Aorta (tissue), 5 donors: ENCODE data around the gene SYT9. TPM values are rescaled to one million over a fixed set of nuclear protein-coding genes. Genes with fewer than 3 reads are reported as not detected.

Experiments
- ATAC-seq: fragments of 200-7000 bp; cut with Tn5 transposase; one replicate; pipeline ENCODE4 v1.9.1; 2022; ENCODE audit warnings: moderate library complexity; ENCODE audit not compliant: low FRiP score
- DNase-seq, 2 donors: peaks; one replicate each; pipeline ENCODE4 v3.0.0-alpha.2; 2020
- H3K27ac ChIP-seq, 2 donors: one replicate each; pipeline ENCODE4 v1.5.1; 2013; ENCODE audit warnings: low read length in 2 of 2, mild to moderate bottlenecking in 2 of 2, moderate library complexity in 2 of 2, control low read depth in 1 of 2, inconsistent platforms in 1 of 2, low read depth in 1 of 2
- H3K27me3 ChIP-seq, 2 donors: one replicate each; pipeline ENCODE4 v1.6.1; 2013; ENCODE audit warnings: control low read depth in 1 of 2, low read length in 1 of 2, mild to moderate bottlenecking in 1 of 2, moderate library complexity in 1 of 2; ENCODE audit not compliant: insufficient read depth in 2 of 2, control insufficient read depth in 1 of 2
- H3K36me3 ChIP-seq, 2 donors: one replicate each; pipeline ENCODE4 v1.6.1; 2013; ENCODE audit warnings: control low read depth in 1 of 2, low read length in 1 of 2, mild to moderate bottlenecking in 1 of 2; ENCODE audit not compliant: insufficient read depth in 2 of 2, control insufficient read depth in 1 of 2
- H3K4me1 ChIP-seq, 2 donors: one replicate each; pipeline ENCODE4 v1.6.1; 2013; ENCODE audit warnings: low read length in 2 of 2, control low read depth in 1 of 2, mild to moderate bottlenecking in 1 of 2, moderate library complexity in 1 of 2; ENCODE audit not compliant: insufficient read depth in 2 of 2, control insufficient read depth in 1 of 2
- H3K4me3 ChIP-seq, 2 donors: one replicate each; pipeline ENCODE4 v1.5.1; 2013; ENCODE audit warnings: low read length in 2 of 2, control low read depth in 1 of 2, mild to moderate bottlenecking in 1 of 2
- H3K9me3 ChIP-seq: one replicate; pipeline ENCODE4 v1.6.1; 2013; ENCODE audit warnings: mild to moderate bottlenecking, low read length; ENCODE audit not compliant: control insufficient read depth
- WGBS, 2 donors: extraction: QIAGEN DNeasy Blood & Tissue Kit; methylation state at CpG; one replicate each; pipeline ENCODE4 v1.1.7; 2013; 5-methylcytosine and 5-hydroxymethylcytosine counted together
- intact Hi-C, 2 donors: fragments of 100-400 bp; cut with DNase I; formaldehyde crosslinking; loops; one replicate each; pipeline versions ENCODE4 v1.14.2 to v1.15.0; 2022
- polyA plus RNA-seq, 2 donors: library from polyadenylated mRNA; stranded (reverse); fragments of 200-250 nt; gene quantifications; one replicate each; pipeline ENCODE4 v1.2.3, GENCODE V29; 2013
- total RNA-seq, 2 donors: library from RNA; stranded (reverse); fragmentation: NEBNext Ultra II Directional; extraction: Animal tissue kit (Norgen Biotek cat#: 25700); gene quantifications; one replicate each; pipeline ENCODE4 v1.2.1, GENCODE V29; 2021
- donor health status: healthy with polysubstance abuse.
- donor health status: Bipolar disorder and iron deficiency.
- donor health status: DM: no; HTN: no; CAD: no.
- donor health status: DM: no; HTN: no; CAD: no.
- donor health status: DM: yes; HTN: yes; CAD: no.

SYT9 gene
- total and polyA plus RNA-seq, 4 donors: 0.08 to 0.38 (median 0.22) TPM

DNA sequence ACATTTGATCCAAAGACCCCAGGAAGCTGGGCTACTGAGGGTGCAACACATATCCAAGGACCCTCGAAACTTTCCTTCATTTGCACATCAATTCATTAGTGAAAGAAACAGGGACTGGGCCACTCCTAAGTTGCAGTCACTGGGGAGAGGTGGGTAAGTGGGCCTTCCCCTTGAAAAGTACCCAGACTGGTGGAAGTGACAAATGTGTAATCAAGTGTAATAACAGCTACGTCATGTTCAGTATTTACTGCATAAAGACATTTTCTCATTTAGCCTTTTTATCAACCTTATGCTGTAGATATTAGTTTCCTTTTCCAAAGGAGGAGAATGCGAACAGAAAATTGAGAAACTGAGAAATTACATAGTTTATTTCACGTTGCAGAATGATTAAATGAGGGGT is 131.7 kb downstream of the SYT9 start:
- no peak overlapping the region for H3K4me3 ChIP-seq
- intact Hi-C loops: no loop called here
- H3K27ac ChIP-seq: no peak overlapping the region
- no peaks in the 10 kb centered on the region for H3K9me3 ChIP-seq
- 59 to 71% methylated on average over 4 of the region's 4 CpGs for WGBS, 2 donors
- H3K36me3 ChIP-seq: no peaks in the 10 kb centered on the region
- no peaks in the 10 kb centered on the region for H3K27me3 ChIP-seq
- no peaks in the 10 kb centered on the region for H3K4me1 ChIP-seq
- DNase-seq (no peak), ATAC-seq (no peak)

DNA sequence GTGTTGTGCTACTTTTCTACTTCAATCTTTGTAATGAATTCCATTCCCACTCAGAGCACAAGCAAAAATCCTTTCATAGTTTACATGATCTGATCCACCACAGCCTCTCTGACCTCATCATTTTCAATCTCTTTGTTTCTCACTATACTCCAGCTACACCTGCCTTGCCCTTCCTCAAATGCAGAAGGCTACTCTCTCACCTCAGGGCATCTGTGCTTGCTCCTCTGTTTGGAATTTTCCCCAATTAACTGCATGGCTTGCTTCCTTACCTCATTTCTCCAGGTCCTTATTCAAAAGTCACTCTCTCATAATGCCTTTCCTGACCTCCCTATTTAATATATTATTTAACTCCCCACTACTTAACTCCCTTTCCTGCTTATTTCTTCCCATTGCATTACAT is 133.0 kb downstream of the SYT9 start:
- Histone ChIP-seq H3K27me3 (no peaks in the 10 kb centered on the region), H3K27ac (no peak overlapping the region), H3K4me1 (no peaks in the 10 kb centered on the region), H3K36me3 (no peaks in the 10 kb centered on the region), H3K4me3 (no peak overlapping the region), H3K9me3 (no peaks in the 10 kb centered on the region)
- DNase-seq (no peak), ATAC-seq (no peak)
- intact Hi-C loops: no loop called here

DNA sequence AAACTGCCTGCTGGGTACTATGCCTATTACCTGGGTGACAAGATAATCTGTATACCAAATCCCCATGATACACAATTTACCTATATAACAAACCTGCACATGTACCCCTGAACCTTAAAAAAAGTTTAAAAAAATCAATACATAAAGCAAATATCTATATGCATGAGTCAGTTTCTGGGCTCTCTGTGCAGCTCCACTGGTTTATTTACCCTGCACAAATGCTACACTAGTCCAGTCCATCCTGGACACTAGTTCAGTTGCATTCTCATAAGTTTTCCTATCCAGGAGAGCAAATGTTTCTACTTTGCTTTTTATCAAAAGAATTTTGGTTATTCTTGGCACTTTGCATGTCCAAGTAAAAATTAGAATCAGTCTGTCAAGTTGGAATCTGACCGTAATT is 133.8 kb downstream of the SYT9 start:
- Histone ChIP-seq H3K4me3 (no peak overlapping the region), H3K9me3 (no peaks in the 10 kb centered on the region), H3K36me3 (no peaks in the 10 kb centered on the region), H3K27ac (no peak overlapping the region), H3K27me3 (no peaks in the 10 kb centered on the region), H3K4me1 (no peaks in the 10 kb centered on the region)
- ATAC-seq (no peak), DNase-seq (no peak)
- intact Hi-C loops: no loop called here
- 2 to 10% methylated on average over 1 of the region's 1 CpG for WGBS, 2 donors

DNA sequence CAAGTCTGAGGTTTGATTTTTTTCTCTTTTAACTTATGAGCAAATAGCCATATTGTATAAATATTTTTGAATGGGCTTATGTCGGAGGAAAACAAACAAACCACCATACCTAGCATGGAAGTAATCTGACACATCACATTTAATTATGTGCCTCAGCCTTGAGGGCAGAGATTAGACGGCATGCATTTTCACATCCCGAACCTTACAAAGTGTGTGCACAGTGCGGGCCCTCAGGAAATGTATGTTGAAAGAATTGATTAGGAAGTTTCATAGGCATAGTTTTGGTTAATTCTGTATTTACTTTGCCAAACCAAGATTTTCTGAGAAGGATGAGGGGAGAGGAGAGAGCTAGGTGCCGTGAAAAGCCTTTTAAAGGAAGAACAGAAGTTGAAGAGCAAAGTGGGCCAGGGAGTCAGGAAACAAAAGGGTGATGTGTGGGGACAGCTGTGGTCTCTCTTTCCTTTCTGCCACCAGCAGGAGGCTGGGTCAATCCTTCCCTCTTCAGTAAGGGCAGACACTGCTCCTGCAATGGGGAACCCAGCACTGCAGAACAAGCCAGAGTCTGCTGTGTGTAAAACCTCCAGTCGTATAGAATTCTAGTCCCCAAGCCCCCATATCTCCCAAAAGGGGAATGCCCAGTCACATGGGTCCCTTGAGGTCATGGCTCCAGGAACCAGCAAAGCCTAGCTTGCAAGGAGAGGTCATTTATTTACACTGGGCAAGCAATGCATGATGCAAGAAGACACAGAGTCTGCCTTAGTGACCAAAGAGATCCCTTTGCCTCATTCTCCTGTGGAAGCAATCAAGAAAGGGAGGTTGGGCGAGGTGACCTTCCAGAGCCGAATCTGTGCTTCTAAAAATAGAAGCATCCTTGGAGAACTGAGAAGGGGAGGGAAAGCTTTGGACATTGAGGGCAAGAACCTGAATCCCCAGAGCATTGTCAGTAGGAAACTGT is 162.5 kb downstream of the SYT9 start:
- WGBS, 2 donors: 49 to 51% methylated on average over 8 of the region's 8 CpGs
- no peak for ATAC-seq
- no peaks in the 10 kb centered on the region for H3K4me1 ChIP-seq
- no peak for DNase-seq
- intact Hi-C loops: no loop called here
- H3K36me3 ChIP-seq: no peaks in the 10 kb centered on the region
- H3K27me3 ChIP-seq: peaks cover 0 to 2% of the 10 kb centered on the region in 2 donors
- H3K27ac ChIP-seq: no peak overlapping the region
- H3K4me3 ChIP-seq: no peak overlapping the region
- peaks cover 7% of the 10 kb centered on the region for H3K9me3 ChIP-seq

DNA sequence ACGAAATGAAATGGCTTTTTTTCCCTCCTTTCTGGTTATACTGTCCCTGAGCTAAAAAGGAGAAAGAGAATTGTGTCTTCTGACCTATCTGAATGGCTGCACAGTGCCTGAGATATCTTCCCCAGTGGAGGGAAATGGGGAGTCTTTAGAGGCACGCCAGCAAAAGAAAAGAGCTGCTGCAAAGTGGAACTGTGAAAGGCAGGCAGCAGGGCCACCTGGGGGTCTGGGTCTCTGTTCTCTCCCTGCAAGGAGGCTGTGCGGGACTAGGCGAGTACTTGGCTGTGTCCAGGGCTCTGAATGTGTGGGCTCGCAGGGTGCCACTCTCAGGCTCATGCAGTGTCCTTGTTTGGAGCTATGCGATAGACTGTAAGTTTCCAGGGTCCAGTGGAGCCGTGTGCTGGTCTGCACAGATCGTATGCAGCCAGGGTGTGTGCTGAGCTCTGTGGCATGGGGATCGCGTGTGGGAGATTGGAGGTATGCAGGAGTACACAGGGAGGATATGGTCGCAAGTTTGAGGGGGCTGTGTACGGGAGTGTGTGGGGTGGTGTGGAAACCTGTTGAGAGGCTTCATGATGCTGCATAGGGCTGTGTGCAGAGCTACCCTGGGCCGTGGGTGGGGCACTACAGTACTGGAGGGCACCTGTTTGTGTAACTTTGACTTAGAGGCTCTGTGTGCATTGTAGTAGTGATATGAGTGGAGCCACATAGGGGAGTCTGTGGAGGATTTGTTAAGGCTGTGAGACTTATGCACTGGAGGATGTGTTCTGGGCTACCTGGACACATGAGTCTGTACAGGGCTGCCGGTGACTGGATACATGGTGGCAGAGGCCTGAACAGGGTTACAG is 163.5 kb downstream of the SYT9 start:
- ATAC-seq (peak; percentile 23), DNase-seq (no peak)
- no peaks in the 10 kb centered on the region for H3K36me3 ChIP-seq
- H3K27ac ChIP-seq: no peak overlapping the region
- no peaks in the 10 kb centered on the region for H3K4me1 ChIP-seq
- intact Hi-C loops: no loop called here
- H3K27me3 ChIP-seq: peaks cover 0 to 2% of the 10 kb centered on the region in 2 donors
- 81 to 85% methylated on average over 14 of the region's 14 CpGs for WGBS, 2 donors
- no peak overlapping the region for H3K4me3 ChIP-seq
- peaks cover 7% of the 10 kb centered on the region for H3K9me3 ChIP-seq

DNA sequence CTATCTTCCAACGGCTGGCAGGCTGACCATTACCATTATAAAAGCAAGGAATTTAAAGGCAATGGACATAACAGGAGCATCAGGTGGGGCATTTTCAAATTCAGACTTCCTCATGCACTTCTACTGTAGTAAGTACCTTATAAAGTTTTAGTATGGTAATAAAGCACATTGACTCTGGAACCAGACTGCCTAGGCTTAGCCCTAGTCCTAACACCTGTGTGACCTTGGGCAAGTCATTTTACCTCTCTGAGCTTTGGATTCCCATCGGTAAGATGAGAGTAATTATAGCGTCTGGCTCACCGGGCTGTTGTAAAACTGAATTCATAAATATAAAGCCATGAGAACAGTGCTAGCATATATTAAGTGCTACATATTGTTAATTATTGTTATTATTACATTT is 164.4 kb downstream of the SYT9 start:
- WGBS, 2 donors: 31 to 61% methylated on average over 4 of the region's 4 CpGs
- H3K27me3 ChIP-seq: peaks cover 0 to 2% of the 10 kb centered on the region in 2 donors
- intact Hi-C loops: no loop called here
- H3K4me3 ChIP-seq: no peak overlapping the region
- no peaks in the 10 kb centered on the region for H3K36me3 ChIP-seq
- DNase-seq (no peak), ATAC-seq (no peak)
- no peak overlapping the region for H3K27ac ChIP-seq
- peaks cover 7% of the 10 kb centered on the region for H3K9me3 ChIP-seq
- H3K4me1 ChIP-seq: no peaks in the 10 kb centered on the region

DNA sequence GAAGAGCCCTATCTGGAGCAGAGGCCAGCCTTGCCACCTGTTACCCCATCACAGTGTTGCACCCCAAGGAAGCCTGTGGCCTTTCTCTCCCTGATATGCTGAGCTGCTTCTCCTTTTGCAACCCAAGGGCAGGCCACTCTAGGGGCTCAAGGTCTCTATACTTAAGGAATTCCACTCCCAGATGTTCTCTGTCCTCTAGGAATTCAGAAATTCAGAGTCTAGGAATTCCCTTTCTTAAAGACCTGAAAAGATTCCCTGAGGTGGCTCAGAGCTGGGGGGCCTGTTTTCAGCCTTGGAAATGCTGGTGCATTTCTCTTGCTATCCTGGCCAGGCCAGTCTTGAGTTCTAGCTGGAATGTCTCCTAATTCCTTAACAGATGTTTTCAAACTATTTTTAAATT is 165.6 kb downstream of the SYT9 start:
- DNase-seq: no peak
- H3K9me3 ChIP-seq: peaks cover 6% of the 10 kb centered on the region
- intact Hi-C loops: no loop called here
- ATAC-seq: no peak
- no peaks in the 10 kb centered on the region for H3K4me1 ChIP-seq
- no peak overlapping the region for H3K4me3 ChIP-seq
- no peaks in the 10 kb centered on the region for H3K36me3 ChIP-seq
- no peak overlapping the region for H3K27ac ChIP-seq
- peaks cover 0 to 2% of the 10 kb centered on the region in 2 donors for H3K27me3 ChIP-seq

DNA sequence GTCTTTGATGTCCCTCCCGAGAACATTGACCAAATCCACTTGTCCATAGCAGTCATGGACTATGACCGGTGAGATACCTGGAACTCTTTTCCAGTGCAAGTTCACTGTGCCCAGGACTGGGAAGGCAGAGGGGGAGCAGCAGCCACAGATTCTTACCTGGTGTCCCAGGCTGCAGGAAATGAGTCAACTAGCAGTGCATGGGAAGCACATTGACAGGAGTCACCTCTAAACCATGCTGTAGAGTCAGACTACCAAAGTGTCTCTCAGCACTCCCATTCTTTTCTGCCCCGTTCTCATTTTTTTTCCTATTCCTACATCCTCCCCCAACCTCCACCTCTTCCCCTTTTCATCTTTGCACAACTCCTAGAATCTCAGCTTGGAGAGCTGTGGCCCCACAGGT is 166.4 kb downstream of the SYT9 start:
- 86 to 89% methylated on average over 3 of the region's 3 CpGs for WGBS, 2 donors
- intact Hi-C loops: no loop called here
- ATAC-seq: no peak

More for the DNA sequence above, 166.4 kb downstream of the SYT9 start:
- Histone ChIP-seq H3K36me3 (no peaks in the 10 kb centered on the region), H3K9me3 (peaks cover 4% of the 10 kb centered on the region), H3K27me3 (no peaks in the 10 kb centered on the region), H3K27ac (no peak overlapping the region), H3K4me3 (no peak overlapping the region), H3K4me1 (no peaks in the 10 kb centered on the region)
- no peak for DNase-seq
